Karpas-422 (cell line): ENCODE data around the gene RPH3AL. TPM values are rescaled to one million over a fixed set of nuclear protein-coding genes. Genes with fewer than 3 reads are reported as not detected.

Experiments used
- DNase-seq: peaks from one replicate; pipeline ENCODE4 v3.0.0-alpha.2; 2015
- H2AFZ ChIP-seq: fragments of 200-600 bp; sonication (generic); 2 replicates; pipeline ENCODE4 v1.6.1; 2014; ENCODE audit warnings: antibody characterized with exemption, low read length, mixed read lengths
- H3K27ac ChIP-seq: fragments of 200-600 bp; sonication (generic); 2 replicates; pipeline ENCODE4 v1.5.1; 2014; ENCODE audit warnings: mild to moderate bottlenecking, low read length, moderate library complexity
- H3K27me3 ChIP-seq: fragments of 200-600 bp; sonication (generic); 2 replicates; pipeline ENCODE4 v1.6.1; 2014; ENCODE audit warnings: low read length, mixed read lengths
- H3K36me3 ChIP-seq: fragments of 200-600 bp; sonication (generic); 2 replicates; pipeline ENCODE4 v1.6.1; 2014; ENCODE audit warnings: low read length, mixed read lengths; ENCODE audit not compliant: insufficient read depth
- H3K4me1 ChIP-seq: fragments of 200-600 bp; sonication (generic); 2 replicates; pipeline ENCODE4 v1.6.1; 2014; ENCODE audit warnings: mild to moderate bottlenecking, low read length, mixed read lengths
- H3K4me2 ChIP-seq: fragments of 200-600 bp; sonication (generic); 2 replicates; pipeline ENCODE4 v1.6.1; 2014; ENCODE audit warnings: low read length, low read depth, mild to moderate bottlenecking; ENCODE audit not compliant: poor library complexity, severe bottlenecking
- H3K4me3 ChIP-seq: fragments of 200-600 bp; sonication (generic); 2 replicates; pipeline ENCODE4 v1.5.1; 2014; ENCODE audit warnings: mild to moderate bottlenecking, antibody characterized with exemption, low read length, mixed read lengths
- H3K79me2 ChIP-seq: fragments of 200-600 bp; sonication (generic); 2 replicates; pipeline ENCODE4 v1.6.1; 2014; ENCODE audit warnings: mild to moderate bottlenecking, low read length, mixed read lengths
- H3K9ac ChIP-seq: fragments of 200-600 bp; sonication (generic); 2 replicates; pipeline ENCODE4 v1.6.0; 2014; ENCODE audit warnings: low read length
- H3K9me2 ChIP-seq: fragments of 200-600 bp; sonication (generic), shearing (Covaris generic); replicated peaks from 2 replicates; pipeline ENCODE4 v1.6.0; 2014; ENCODE audit warnings: mild to moderate bottlenecking, low read length, moderate library complexity; ENCODE audit not compliant: insufficient read depth
- H3K9me3 ChIP-seq: fragments of 300-700, 200-600 bp; sonication (generic); 2 replicates; pipeline ENCODE4 v1.6.1; 2014; ENCODE audit warnings: low read length, mixed read lengths
- H4K20me1 ChIP-seq: fragments of 200-600 bp; sonication (generic); 2 replicates; pipeline ENCODE4 v1.6.1; 2014; ENCODE audit warnings: mild to moderate bottlenecking, antibody characterized with exemption, low read length, low read depth; ENCODE audit not compliant: insufficient read depth
- total RNA-seq: library from RNA; depleted of rRNA; stranded (reverse); fragments of >200 nt; shearing (Covaris generic); gene quantifications from 2 replicates; pipeline ENCODE4 v1.2.3, GENCODE V29; 2014; ENCODE audit warnings: low replicate concordance

Gene RPH3AL
- total RNA-seq, 1 experiment from 2014 or later, result not detected

- no peak overlapping the region for H3K4me2 ChIP-seq
- H3K9me3 ChIP-seq, result no peaks in the 10 kb centered on the region
- no peak overlapping the region for H3K4me3 ChIP-seq
- H3K27ac ChIP-seq, result no peak overlapping the region
- H4K20me1 ChIP-seq, result no peaks in the 10 kb centered on the region
- no peaks in the 10 kb centered on the region for H3K27me3 ChIP-seq
- no peaks in the 10 kb centered on the region for H3K9me2 ChIP-seq
- no peak overlapping the region for H2AFZ ChIP-seq
- H3K9ac ChIP-seq, result no peak overlapping the region
- DNase-seq, result peak; percentile 54
- peaks cover 11% of the 10 kb centered on the region for H3K4me1 ChIP-seq
- H3K36me3 ChIP-seq, result no peaks in the 10 kb centered on the region
- no peaks in the 10 kb centered on the region for H3K79me2 ChIP-seq
Measured at GRCh38 chr17:337866-338265, 14.7 kb downstream of the RPH3AL start.

- H2AFZ ChIP-seq, result no peak overlapping the region
- H3K36me3 ChIP-seq, result no peaks in the 10 kb centered on the region
- no peaks in the 10 kb centered on the region for H3K27me3 ChIP-seq
Measured at GRCh38 chr17:337453-337852, 15.2 kb downstream of the RPH3AL start.

GRCh38 chr17:337022-337420 lies 15.6 kb downstream of the RPH3AL start:
- no peaks in the 10 kb centered on the region for H3K9me3 ChIP-seq
- H3K4me2 ChIP-seq, result no peak overlapping the region
- no peak overlapping the region for H3K9ac ChIP-seq
- H3K4me1 ChIP-seq, result peaks cover 11% of the 10 kb centered on the region
- no peak overlapping the region for H2AFZ ChIP-seq
- H3K4me3 ChIP-seq, result no peak overlapping the region
- DNase-seq, result peak; percentile 16
- no peaks in the 10 kb centered on the region for H3K9me2 ChIP-seq
- H3K79me2 ChIP-seq, result no peaks in the 10 kb centered on the region
- no peaks in the 10 kb centered on the region for H3K27me3 ChIP-seq
- H3K36me3 ChIP-seq, result no peaks in the 10 kb centered on the region
- no peaks in the 10 kb centered on the region for H4K20me1 ChIP-seq
- H3K27ac ChIP-seq, result no peak overlapping the region

More at GRCh38 chr17:337453-337852, 15.2 kb downstream of the RPH3AL start:
- Histone ChIP-seq H3K27ac (no peak overlapping the region), H3K4me3 (no peak overlapping the region), H3K79me2 (no peaks in the 10 kb centered on the region), H4K20me1 (no peaks in the 10 kb centered on the region), H3K9ac (no peak overlapping the region), H3K9me3 (no peaks in the 10 kb centered on the region), H3K4me1 (peaks cover 11% of the 10 kb centered on the region), H3K4me2 (no peak overlapping the region), H3K9me2 (no peaks in the 10 kb centered on the region)
- DNase-seq, result peak; percentile 32

- Histone ChIP-seq H3K4me3 (no peak overlapping the region), H3K9me2 (no peaks in the 10 kb centered on the region), H3K27me3 (no peaks in the 10 kb centered on the region), H3K9me3 (no peaks in the 10 kb centered on the region), H3K79me2 (no peaks in the 10 kb centered on the region), H4K20me1 (no peaks in the 10 kb centered on the region), H3K36me3 (no peaks in the 10 kb centered on the region), H3K27ac (no peak overlapping the region), H3K4me1 (peaks cover 11% of the 10 kb centered on the region), H3K9ac (no peak overlapping the region), H2AFZ (no peak overlapping the region), H3K4me2 (no peak overlapping the region)
- DNase-seq, result peak; percentile 32
Measured at GRCh38 chr17:336110-337021, 16.2 kb downstream of the RPH3AL start.

GRCh38 chr17:335691-336090 lies 16.9 kb downstream of the RPH3AL start:
- Histone ChIP-seq H3K9me3 (no peaks in the 10 kb centered on the region), H3K9ac (no peak overlapping the region), H3K4me1 (peaks cover 11% of the 10 kb centered on the region), H3K4me2 (no peak overlapping the region), H3K9me2 (no peaks in the 10 kb centered on the region), H3K4me3 (no peak overlapping the region), H3K27me3 (no peaks in the 10 kb centered on the region), H4K20me1 (no peaks in the 10 kb centered on the region), H3K79me2 (no peaks in the 10 kb centered on the region), H2AFZ (no peak overlapping the region), H3K27ac (no peak overlapping the region), H3K36me3 (no peaks in the 10 kb centered on the region)
- peak; percentile 20 for DNase-seq

GRCh38 chr17:334974-335481 lies 17.6 kb downstream of the RPH3AL start:
- no peak for DNase-seq
- Histone ChIP-seq H3K9me3 (no peaks in the 10 kb centered on the region), H3K4me1 (peaks cover 11% of the 10 kb centered on the region), H3K9ac (no peak overlapping the region), H2AFZ (no peak overlapping the region), H3K4me3 (no peak overlapping the region), H3K4me2 (no peak overlapping the region), H4K20me1 (no peaks in the 10 kb centered on the region), H3K79me2 (no peaks in the 10 kb centered on the region), H3K27ac (no peak overlapping the region), H3K27me3 (no peaks in the 10 kb centered on the region), H3K9me2 (no peaks in the 10 kb centered on the region), H3K36me3 (no peaks in the 10 kb centered on the region)

GRCh38 chr17:333626-334396 lies 18.8 kb downstream of the RPH3AL start:
- H3K79me2 ChIP-seq, result no peaks in the 10 kb centered on the region
- no peaks in the 10 kb centered on the region for H3K36me3 ChIP-seq
- H3K27ac ChIP-seq, result no peak overlapping the region
- H3K4me1 ChIP-seq, result peaks cover 11% of the 10 kb centered on the region
- H3K4me2 ChIP-seq, result no peak overlapping the region
- no peak overlapping the region for H3K9ac ChIP-seq
- DNase-seq, result peak; percentile 36
- H4K20me1 ChIP-seq, result no peaks in the 10 kb centered on the region
- H3K9me2 ChIP-seq, result no peaks in the 10 kb centered on the region
- no peaks in the 10 kb centered on the region for H3K27me3 ChIP-seq
- H3K9me3 ChIP-seq, result no peaks in the 10 kb centered on the region
- no peak overlapping the region for H2AFZ ChIP-seq
- H3K4me3 ChIP-seq, result no peak overlapping the region
